Vagina (tissue), 2 donors: ENCODE data around the gene MPZL3.

Experiments
- CTCF ChIP-seq, 3 experiments: fragments of 450-650 bp in 2 of 3; fragments of 200-600 bp in 1 of 3; sonication (generic) in 1 of 3; IDR thresholded peaks; one replicate each; pipeline ENCODE4 v1.5.1; 2017 to 2019; ENCODE audit warnings: antibody characterized with exemption in 3 of 3, mild to moderate bottlenecking in 2 of 3, moderate library complexity in 2 of 3
- POLR2AphosphoS5 ChIP-seq, 2 donors: sonication (generic); formaldehyde crosslinking; IDR thresholded peaks; one replicate each; pipeline ENCODE4 v1.9.0; 2017; ENCODE audit warnings: antibody characterized with exemption in 2 of 2, mild to moderate bottlenecking in 2 of 2, low read depth in 1 of 2; ENCODE audit not compliant: insufficient read depth in 1 of 2

GRCh38 chr11:118201966-118202365 lies 50.2 kb downstream of the MPZL3 start:
- TF ChIP-seq POLR2AphosphoS5 (IDR thresholded peaks at IDR 0.05; ENCODE audit: insufficient read depth in 1 of 2, low read depth in 1 of 2) (no peak), CTCF (IDR thresholded peaks at IDR 0.05) (no peak)
